SIG-M5 treated with dmso at 0.1 percent for 504 hours (cell line): ENCODE results near the gene LRMDA.

Experiments used
- DNase-seq: peaks from one replicate; lab custom pipeline; 2025; ENCODE audit not compliant: unreplicated experiment; lab: John Stamatoyannopoulos, UW

LRMDA gene

DNA sequence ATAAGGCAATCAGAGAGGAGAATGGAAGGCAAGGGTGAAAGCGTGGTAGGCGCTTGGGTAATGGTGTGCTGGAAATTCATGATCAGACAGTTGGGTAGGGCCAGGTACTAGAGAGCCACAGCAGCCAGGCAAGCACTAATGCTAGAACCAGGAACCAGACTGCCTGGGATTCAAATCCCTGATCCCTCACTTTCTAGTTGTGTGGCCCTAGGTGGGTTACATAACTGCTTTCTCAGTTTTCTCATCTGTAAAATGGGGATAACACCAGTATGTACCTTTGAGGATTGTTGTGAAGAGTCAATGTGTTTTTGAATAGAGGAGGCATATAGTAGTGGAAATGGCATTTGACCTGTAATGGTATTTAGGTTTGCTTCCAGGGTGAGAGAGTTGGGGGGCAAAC, 225.9 kb downstream of the LRMDA start:
- DNase-seq = no peak

DNA sequence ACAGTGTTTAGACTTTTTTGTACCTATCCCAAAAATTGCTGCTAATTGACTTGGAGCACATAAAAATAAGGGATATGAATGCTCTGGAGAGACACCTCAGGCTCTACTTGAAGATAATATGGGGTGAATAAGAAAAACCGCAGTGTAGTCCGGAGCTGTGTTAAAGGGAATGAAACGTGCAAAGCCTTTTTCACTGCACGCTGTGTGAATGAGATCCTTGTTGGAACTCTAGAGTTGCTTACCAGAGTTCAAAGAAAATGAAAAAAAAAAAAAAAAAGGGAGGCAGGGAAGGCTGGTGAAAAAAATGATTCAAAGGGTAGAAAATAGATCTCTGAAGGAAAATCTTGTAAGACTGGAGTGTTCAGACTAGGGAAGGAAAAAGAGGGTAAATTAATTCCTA, 226.6 kb downstream of the LRMDA start:
- no peak for DNase-seq

GRCh38 chr10:75658496-75658895, 227.1 kb downstream of the LRMDA start:
- no peak for DNase-seq

DNA sequence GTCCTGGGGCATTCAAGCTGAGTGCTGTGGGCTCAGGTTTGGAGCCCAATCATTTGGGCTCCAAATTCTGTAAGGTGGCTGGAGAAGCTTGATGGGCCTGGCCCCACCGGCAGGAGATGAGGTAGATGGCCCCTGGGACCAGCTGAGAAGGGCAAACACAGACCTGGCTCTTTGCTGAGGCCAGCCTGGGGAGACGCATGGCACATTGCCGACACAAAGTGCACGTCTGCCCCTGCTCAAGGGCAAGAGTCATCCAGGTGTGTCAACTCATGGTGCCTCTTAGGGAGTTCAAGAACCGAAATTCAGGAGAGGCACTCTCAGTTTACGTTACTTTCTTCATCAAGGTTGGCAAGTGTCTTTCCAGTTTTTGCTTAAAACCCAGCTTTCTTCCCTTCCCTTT, 227.5 kb downstream of the LRMDA start:
- no peak for DNase-seq

DNA sequence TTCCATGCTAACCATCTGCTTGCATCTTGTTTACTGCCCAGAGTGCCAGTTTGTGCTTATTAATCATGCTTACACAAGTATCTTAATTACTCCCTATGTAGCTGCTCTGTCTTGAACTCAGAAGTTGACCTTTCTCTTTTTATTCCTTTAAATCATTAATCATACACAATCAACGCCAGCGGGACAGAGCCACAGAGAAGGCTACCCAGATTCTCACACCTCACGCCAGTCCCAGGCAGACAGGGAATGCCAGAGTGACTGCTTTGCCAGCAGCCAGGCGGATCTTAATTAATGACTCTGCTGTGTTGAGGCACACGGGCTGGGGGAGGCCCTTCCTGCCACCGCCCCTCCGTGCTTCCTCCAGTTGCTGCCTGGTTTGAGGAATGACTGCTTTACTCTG, 229.4 kb downstream of the LRMDA start:
- no peak for DNase-seq

DNA sequence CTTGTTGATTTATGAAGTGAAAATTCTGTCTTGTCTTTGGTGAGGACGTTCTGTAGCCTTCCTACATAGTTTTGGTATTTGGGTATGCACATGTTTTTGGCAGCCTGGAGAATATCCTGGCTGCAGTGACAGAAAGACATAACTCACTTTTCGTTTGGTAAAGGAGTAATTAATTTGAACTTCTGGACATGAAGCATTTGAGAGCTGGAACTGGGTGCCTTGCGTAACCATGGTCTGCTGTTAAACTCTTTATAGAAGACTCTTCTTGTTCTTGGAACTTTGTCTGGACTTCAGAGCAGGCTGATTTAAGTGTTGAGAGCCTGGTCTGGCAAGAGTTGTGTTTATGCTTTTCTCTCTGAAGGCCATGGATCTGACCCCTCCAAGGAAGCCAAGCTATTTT, 231.3 kb downstream of the LRMDA start:
- no peak for DNase-seq

- DNase-seq = no peak
Measured at GRCh38 chr10:75663947-75664664, 232.7 kb downstream of the LRMDA start.

DNA sequence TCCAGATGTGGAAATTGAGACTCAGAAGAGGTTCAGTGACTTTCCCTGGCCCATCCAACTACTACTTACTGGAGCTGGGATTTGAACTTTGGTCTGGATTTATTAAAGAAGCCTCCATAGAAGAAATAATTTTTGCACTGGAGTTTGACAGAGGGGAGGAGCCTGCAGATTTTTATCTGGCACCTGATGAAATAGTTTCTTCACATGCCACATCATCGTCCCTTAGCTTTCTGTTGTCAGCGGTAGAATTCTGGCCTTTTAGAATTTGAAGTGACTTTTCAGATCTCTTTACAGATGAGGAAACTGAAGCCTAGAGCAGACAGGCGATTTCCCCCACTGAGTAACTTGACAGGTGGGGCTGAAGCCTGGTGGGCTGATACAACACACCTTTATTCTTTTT, 233.5 kb downstream of the LRMDA start:
- DNase-seq = no peak

- DNase-seq = no peak
Measured at GRCh38 chr10:75665707-75666106, 234.3 kb downstream of the LRMDA start.

GRCh38 chr10:75672111-75672671, 240.8 kb downstream of the LRMDA start:
- no peak for DNase-seq

DNA sequence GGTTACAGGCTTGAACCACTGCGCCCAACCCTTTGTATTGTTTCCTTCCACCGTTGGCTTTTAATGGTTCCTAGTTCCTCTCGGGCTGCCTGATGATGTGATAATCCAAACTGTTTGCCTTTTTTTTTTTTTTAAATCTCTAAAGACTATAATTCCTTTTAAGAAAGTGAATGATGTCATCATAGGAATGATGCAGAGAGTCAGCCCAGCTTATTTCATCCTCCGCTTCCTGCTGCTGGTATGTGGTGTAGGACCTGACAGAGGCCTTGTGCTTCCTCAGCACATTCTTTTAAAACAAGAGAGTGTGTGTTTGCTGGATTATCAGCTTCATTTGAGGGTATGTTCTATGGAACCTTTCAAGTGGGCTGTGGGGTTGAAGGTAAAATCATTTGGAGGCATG, 241.4 kb downstream of the LRMDA start:
- DNase-seq = no peak

DNA sequence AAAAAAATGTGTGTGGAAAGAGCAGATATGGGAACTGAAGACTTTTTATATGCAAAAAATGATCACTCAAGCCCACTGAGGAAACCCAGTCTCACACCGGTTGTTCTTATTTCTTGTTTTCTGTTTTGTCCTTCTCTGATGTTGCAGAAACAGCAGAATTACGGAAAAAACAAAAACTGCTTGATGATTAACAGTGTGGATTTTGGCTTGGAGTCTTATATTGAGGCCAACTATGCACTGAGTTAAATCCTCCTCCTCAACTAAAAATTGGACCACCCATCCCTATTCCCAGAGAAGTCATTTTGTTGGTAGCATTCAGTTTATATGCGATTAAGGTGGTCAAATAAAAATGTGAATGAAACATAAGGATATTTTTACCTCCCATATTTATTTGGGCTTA, 246.1 kb downstream of the LRMDA start:
- DNase-seq = no peak

- DNase-seq = no peak
Measured at GRCh38 chr10:75678527-75678926, 247.1 kb downstream of the LRMDA start.

GRCh38 chr10:75679536-75679935, 248.1 kb downstream of the LRMDA start:
- no peak for DNase-seq

DNA sequence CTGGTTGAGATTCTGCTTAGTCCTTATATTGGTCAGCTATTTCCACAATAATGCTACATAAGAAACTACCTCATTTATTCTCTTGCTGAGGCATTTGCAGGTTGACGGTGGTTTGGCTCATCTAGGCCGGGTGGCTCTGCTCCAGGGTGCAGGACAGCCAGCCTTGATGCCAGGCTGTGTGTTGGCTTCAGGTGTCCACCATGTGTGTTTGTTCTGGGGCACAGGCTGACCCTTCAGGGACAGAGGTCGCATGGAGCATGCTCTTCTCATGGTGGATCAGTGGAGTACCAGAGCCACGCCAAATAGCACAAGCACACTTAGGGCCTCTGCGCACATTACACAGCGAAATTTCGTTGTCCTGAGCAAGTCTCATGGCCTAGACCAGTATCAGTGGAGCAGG, 249.9 kb downstream of the LRMDA start:
- DNase-seq = no peak

DNA sequence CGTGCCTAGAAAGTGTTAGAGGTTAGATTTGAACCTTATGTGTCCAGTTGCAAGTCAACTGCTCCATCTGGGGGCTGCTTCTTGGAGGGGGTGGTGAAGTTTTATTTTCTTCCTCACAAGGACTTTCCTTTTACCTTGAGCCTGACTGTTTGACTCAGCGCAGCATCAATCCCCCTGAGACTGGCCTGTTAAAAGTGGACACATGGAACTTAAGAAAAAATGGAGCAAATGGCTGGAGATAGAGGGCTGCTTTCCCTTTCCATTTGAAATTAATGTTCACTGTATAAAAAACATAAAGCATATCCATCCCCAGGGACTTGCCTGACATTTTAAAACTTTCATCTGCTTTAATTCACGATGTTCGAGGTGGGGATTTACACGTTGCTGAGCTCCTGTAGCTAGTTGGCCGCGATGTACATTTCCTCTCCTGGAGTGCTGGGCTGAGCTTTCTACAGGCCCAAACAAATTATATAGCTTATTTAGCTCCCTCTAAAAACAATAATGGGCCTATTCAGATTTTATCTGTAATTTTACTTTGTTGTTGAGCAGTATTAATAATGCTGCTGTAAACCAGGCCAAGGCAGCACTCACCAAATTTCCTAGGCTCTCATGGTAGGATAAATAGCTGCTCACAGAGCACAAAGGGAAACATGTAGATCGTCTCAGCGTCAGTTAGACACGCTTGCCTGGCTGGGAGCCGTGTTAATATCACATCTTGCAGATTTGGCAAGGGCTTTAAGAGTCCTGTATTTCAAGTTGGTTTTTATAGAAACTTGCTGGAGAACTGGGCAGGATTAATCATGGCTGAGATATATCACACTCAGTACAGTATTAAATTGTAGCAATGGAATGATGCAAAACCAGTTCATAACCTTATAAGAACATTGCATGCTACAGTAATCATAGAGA, 251.5 kb downstream of the LRMDA start:
- DNase-seq = no peak

DNA sequence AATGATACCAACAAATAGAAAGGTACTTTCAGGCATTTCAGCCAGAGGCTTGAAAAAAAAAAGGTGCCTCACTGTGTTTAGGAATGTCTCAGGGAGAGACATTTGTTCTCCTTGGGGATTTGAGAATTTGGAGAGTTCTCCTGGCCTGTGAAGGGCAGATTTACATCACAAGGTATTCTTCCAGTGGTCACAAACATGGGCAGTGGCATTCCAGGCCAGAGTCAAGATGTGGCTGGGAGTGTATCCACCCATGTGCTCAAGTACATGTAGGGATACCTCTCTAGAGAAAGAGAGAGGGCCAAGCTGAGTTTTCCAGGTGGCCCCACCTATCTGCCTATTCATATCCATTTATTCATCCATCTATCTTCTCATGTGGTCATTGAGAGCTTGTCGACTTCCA, 253.8 kb downstream of the LRMDA start:
- no peak for DNase-seq

GRCh38 chr10:75688506-75689300, 257.3 kb downstream of the LRMDA start:
- no peak for DNase-seq

DNA sequence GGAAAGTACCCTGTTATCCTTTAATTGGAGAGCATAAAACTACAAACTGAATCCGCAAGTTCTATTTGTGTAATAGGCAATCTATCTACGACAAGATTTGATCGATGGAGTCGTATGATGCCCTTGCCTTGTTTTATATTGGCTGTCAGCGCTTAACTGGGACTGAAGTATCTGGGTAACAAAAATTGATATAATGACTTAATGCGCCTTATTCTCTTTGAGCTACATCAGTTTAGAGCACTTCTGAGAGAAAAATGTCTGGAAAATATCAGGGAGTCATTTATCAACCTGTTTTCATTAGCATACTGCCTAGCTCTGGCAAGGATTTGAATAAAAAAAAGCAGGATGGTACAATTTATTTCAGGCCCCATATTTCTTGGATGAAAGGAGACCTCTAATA, 262.1 kb downstream of the LRMDA start:
- DNase-seq = no peak

- no peak for DNase-seq
Measured at GRCh38 chr10:75694269-75694668, 262.8 kb downstream of the LRMDA start.

- no peak for DNase-seq
Measured at GRCh38 chr10:75694790-75695189, 263.4 kb downstream of the LRMDA start.
